Measurements from ENCODE around the gene SCLT1. TPM values are rescaled to one million over a fixed set of nuclear protein-coding genes. Genes with fewer than 3 reads are reported as not detected.
"Not testable (repeated sequence)": the region's sequence is repeated elsewhere in the genome, so short reads cannot be mapped to it uniquely, and the experiment has no call there.

The SCLT1 gene
- total RNA-seq, 1 donor from 2014 or later: 14.4 TPM

DNA sequence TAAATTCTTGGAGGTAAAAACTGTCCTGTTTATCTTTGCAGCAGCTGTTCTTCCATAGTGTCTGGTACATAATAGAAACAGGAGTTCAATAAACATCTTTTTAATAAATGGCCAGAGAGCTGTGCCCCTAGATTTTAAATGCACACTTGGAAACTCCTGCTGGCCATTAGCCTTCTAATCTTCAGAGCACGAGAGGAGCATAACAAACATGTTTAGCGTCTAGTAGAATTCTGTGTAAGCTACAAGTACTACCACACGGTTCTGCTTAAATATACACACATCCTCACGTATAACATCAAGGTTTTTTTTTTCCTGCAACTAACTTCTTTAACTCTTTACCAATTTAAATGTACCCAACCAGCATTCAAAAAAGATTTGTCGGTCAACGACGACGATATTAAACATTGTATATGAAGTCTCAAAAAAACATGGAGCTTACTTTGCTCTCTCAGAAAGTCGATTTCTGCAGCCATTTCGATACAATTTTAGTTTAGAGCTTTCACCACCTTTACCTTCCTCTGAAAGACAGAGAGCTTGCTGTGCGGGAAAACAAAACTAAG is 628 bp downstream of the SCLT1 start:
- Histone ChIP-seq H3K27ac (peak overlapping the region; percentile 87), H3K36me3 (no peaks in the 10 kb centered on the region), H3K4me3 (peak overlapping the region; percentile 74), H3K27me3 (no peaks in the 10 kb centered on the region), H3K4me1 (peaks cover 20% of the 10 kb centered on the region), H3K9me3 (no peaks in the 10 kb centered on the region)
- DNase-seq: no peak
- ATAC-seq: no peak
- intact Hi-C loops (cut with DNase I): no loop called here
- TF ChIP-seq, protein P1, sequence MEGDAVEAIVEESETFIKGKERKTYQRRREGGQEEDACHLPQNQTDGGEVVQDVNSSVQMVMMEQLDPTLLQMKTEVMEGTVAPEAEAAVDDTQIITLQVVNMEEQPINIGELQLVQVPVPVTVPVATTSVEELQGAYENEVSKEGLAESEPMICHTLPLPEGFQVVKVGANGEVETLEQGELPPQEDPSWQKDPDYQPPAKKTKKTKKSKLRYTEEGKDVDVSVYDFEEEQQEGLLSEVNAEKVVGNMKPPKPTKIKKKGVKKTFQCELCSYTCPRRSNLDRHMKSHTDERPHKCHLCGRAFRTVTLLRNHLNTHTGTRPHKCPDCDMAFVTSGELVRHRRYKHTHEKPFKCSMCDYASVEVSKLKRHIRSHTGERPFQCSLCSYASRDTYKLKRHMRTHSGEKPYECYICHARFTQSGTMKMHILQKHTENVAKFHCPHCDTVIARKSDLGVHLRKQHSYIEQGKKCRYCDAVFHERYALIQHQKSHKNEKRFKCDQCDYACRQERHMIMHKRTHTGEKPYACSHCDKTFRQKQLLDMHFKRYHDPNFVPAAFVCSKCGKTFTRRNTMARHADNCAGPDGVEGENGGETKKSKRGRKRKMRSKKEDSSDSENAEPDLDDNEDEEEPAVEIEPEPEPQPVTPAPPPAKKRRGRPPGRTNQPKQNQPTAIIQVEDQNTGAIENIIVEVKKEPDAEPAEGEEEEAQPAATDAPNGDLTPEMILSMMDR (IDR thresholded peaks at IDR 0.05): no peak

DNA sequence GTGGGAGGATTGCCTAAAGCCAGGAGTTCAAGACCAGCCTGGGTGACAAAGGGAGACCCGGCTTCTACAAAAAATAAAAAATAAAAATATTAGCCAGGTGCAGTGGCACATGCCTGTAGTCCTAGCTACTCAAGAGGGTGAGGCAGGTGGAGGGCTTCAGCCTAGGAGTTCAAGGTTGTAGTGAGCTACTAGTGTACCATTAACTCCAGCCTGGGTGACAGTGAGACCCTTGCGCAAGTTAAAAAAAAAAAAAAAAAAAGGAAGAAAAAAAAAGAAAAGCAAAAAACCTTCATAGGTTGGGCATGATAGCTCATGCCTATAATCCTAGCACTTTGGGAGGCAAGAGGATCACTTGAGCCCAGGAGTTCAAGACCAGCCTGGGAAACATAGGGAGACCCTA is 5.8 kb downstream of the SCLT1 start:
- no peaks in the 10 kb centered on the region for H3K36me3 ChIP-seq
- no peaks in the 10 kb centered on the region for H3K27me3 ChIP-seq
- H3K27ac ChIP-seq: no peak overlapping the region
- intact Hi-C loops (cut with DNase I): no loop called here
- TF ChIP-seq, protein P1 (IDR thresholded peaks at IDR 0.05): no peak
- peaks cover 10% of the 10 kb centered on the region for H3K4me1 ChIP-seq
- no peaks in the 10 kb centered on the region for H3K9me3 ChIP-seq
- no peak overlapping the region for H3K4me3 ChIP-seq
- no peak for DNase-seq
- ATAC-seq: no peak

DNA sequence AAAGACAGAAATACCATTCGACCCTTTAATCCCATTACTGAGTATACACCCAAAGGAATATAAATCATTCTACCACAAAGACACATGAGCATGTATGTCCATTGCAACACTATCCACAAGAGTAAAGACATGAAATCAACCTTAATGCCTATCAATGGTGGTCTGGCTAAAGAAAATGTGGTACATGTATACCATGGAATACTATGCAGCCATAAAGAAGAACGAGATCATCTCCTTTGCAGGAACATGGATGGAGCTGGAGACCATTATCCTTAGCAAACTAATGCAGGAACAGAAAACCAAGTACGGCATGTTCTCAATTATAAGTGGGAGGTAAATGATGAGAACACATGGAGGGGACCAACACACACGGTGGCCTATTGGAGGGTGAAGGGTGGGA is 7.9 kb downstream of the SCLT1 start:
- Histone ChIP-seq H3K4me1 (no peaks in the 10 kb centered on the region), H3K36me3 (peaks cover 14% of the 10 kb centered on the region), H3K27me3 (no peaks in the 10 kb centered on the region), H3K4me3 (no peak overlapping the region), H3K27ac (no peak overlapping the region), H3K9me3 (no peaks in the 10 kb centered on the region)
- TF ChIP-seq, protein P1 (IDR thresholded peaks at IDR 0.05): no peak
- DNase-seq: no peak
- intact Hi-C loops (cut with DNase I): no loop called here
- ATAC-seq: no peak

DNA sequence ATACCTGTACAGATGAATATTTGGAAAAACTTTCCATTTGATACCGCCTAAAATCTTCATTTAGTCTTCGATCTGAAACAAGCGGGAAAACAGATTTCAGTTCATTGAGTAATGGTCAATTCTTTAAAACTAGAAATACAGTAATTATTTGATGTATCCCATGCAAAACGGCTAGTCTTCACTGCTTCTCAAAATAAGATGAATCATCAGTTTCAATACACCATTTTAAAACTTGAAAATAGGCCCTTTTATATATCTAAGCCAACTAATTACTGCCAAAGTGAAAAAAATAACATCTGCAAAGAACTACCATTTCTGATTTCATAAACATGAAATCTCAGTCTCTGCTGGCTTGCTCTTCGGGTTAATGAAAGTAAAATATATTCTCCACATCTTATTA is 11.0 kb downstream of the SCLT1 start:
- Histone ChIP-seq H3K27ac (no peak overlapping the region), H3K4me1 (no peaks in the 10 kb centered on the region), H3K9me3 (no peaks in the 10 kb centered on the region), H3K4me3 (no peak overlapping the region), H3K36me3 (peaks cover 17% of the 10 kb centered on the region), H3K27me3 (no peaks in the 10 kb centered on the region)
- no peak for ATAC-seq
- no peak for DNase-seq
- TF ChIP-seq, protein P1 (IDR thresholded peaks at IDR 0.05): no peak
- intact Hi-C loops (cut with DNase I): no loop called here

DNA sequence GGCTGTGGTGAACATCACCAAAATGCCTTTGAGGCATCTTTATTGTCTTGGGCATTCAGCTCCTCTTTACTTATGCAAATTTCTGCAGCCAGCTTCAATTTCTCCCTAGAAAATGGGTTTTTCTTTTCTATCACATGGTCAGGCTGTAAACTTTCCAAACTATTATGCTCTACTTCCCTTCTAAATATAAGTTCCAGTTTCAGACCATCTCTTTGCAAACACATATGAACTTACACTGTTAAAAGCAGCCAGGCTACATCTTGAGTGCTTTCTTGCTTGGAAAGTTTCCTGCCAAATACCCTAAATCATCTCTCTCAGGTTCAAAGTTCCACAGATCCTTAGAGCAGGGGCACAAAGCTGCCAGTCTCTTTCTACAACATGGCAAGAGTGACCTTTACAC is 13.2 kb downstream of the SCLT1 start:
- no peak for DNase-seq
- no peak overlapping the region for H3K27ac ChIP-seq
- H3K9me3 ChIP-seq: no peaks in the 10 kb centered on the region
- no peaks in the 10 kb centered on the region for H3K27me3 ChIP-seq
- H3K36me3 ChIP-seq: peaks cover 17% of the 10 kb centered on the region
- TF ChIP-seq, protein P1 (IDR thresholded peaks at IDR 0.05): no peak
- no peak overlapping the region for H3K4me3 ChIP-seq
- no peaks in the 10 kb centered on the region for H3K4me1 ChIP-seq
- intact Hi-C loops (cut with DNase I): no loop called here
- ATAC-seq: no peak

DNA sequence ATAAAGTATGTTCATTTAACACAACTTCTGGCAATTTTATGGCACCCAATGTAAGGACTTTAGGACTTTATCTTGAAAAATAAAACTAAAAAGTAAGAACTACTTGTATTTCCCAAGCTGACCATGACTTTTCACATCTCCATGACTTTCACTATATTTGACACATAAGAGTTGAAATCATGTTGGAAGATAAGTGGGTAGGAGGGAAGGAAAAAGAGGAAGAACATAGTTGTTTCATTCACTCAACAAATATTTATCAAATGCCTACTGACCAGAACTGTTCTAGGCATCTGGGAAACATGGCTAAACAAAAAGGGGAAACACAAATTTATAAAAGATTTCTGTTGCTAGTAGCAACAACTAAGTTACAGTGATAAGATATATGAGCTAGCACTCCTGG is 16.0 kb downstream of the SCLT1 start:
- H3K36me3 ChIP-seq: peaks cover 17% of the 10 kb centered on the region
- no peaks in the 10 kb centered on the region for H3K9me3 ChIP-seq
- ATAC-seq (no peak), DNase-seq (no peak)
- no peak overlapping the region for H3K27ac ChIP-seq
- no peaks in the 10 kb centered on the region for H3K27me3 ChIP-seq
- TF ChIP-seq, protein P1 (IDR thresholded peaks at IDR 0.05): no peak
- no peak overlapping the region for H3K4me3 ChIP-seq
- H3K4me1 ChIP-seq: no peaks in the 10 kb centered on the region
- intact Hi-C loops (cut with DNase I): no loop called here

DNA sequence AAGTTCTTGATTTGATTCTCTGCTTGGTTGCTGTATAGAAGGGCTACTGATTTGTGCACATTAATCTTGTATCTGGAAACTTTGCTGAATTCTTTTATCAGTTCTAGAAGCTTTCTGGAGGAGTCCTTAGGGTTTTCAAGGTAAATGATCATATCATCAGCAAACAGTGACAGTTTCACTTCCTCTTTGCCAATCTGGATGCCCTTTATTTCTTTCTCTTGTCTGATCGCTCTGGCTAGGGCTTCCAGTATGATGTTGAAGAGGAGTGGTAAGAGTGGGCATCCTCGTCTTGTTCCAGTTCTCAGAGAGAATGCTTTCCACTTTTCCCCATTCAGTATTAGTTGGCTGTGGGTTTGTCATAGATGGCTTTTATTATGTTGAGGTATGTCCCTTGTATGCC is 23.8 kb downstream of the SCLT1 start:
- intact Hi-C loops (cut with DNase I); H3K27ac ChIP-seq; H3K36me3 ChIP-seq; H3K27me3 ChIP-seq; H3K4me1 ChIP-seq; H3K9me3 ChIP-seq; DNase-seq; H3K4me3 ChIP-seq; ATAC-seq: not testable (repeated sequence)
